ENCODE data around the gene IRAK1.
A peak's percentile ranks its signal among the peaks of the same experiment; 100 is the strongest.

The IRAK1 gene

GRCh38 chrX:154025230-154025629 lies 5.5 kb upstream of the IRAK1 start:
- DNase-seq (ENCODE audit: low read depth, low spot score): no peak
- TF ChIP-seq YY1 (IDR thresholded peaks at IDR 0.05; ENCODE audit: insufficient read depth, insufficient read length) (no peak), ZNF274 (IDR thresholded peaks at IDR 0.05; ENCODE audit: low read depth, low read length) (no peak), SUZ12 (IDR thresholded peaks at IDR 0.05; ENCODE audit: extremely low read depth, insufficient read depth, insufficient read length) (no peak)
- H3K4me3 ChIP-seq (ENCODE audit: insufficient read length, low read depth): no peak overlapping the region
- H3K27me3 ChIP-seq (ENCODE audit: insufficient read depth, insufficient read length): no peaks in the 10 kb centered on the region
- peaks cover 16% of the 10 kb centered on the region for H3K36me3 ChIP-seq (ENCODE audit: insufficient read depth, insufficient read length, low read length)
- peaks cover 5% of the 10 kb centered on the region for H3K4me1 ChIP-seq (ENCODE audit: insufficient read depth, insufficient read length)
- no peaks in the 10 kb centered on the region for H3K9me3 ChIP-seq (ENCODE audit: insufficient read depth, low read length)
- H3K9ac ChIP-seq (ENCODE audit: insufficient read length, low read depth): no peak overlapping the region

GRCh38 chrX:154024271-154024670 lies 4.6 kb upstream of the IRAK1 start:
- DNase-seq (ENCODE audit: low read depth, low spot score): no peak
- Histone ChIP-seq H3K9ac (ENCODE audit: insufficient read length, low read depth) (no peak overlapping the region), H3K4me3 (ENCODE audit: insufficient read length, low read depth) (no peak overlapping the region), H3K27me3 (ENCODE audit: insufficient read depth, insufficient read length) (no peaks in the 10 kb centered on the region), H3K9me3 (ENCODE audit: insufficient read depth, low read length) (no peaks in the 10 kb centered on the region), H3K36me3 (ENCODE audit: insufficient read depth, insufficient read length, low read length) (peaks cover 11% of the 10 kb centered on the region), H3K4me1 (ENCODE audit: insufficient read depth, insufficient read length) (peaks cover 5% of the 10 kb centered on the region)
- TF ChIP-seq SUZ12 (IDR thresholded peaks at IDR 0.05; ENCODE audit: extremely low read depth, insufficient read depth, insufficient read length) (no peak), YY1 (IDR thresholded peaks at IDR 0.05; ENCODE audit: insufficient read depth, insufficient read length) (no peak), ZNF274 (IDR thresholded peaks at IDR 0.05; ENCODE audit: low read depth, low read length) (no peak)

- Histone ChIP-seq H3K4me1 (ENCODE audit: insufficient read depth, insufficient read length) (peaks cover 5% of the 10 kb centered on the region), H3K27me3 (ENCODE audit: insufficient read depth, insufficient read length) (no peaks in the 10 kb centered on the region), H3K9me3 (ENCODE audit: insufficient read depth, low read length) (no peaks in the 10 kb centered on the region), H3K36me3 (ENCODE audit: insufficient read depth, insufficient read length, low read length) (peaks cover 9% of the 10 kb centered on the region), H3K9ac (ENCODE audit: insufficient read length, low read depth) (no peak overlapping the region), H3K4me3 (ENCODE audit: insufficient read length, low read depth) (no peak overlapping the region)
- no peak for DNase-seq (ENCODE audit: low read depth, low spot score)
- no peak for TF ChIP-seq ZNF274 (IDR thresholded peaks at IDR 0.05; ENCODE audit: low read depth, low read length)
- no peak for TF ChIP-seq SUZ12 (IDR thresholded peaks at IDR 0.05; ENCODE audit: extremely low read depth, insufficient read depth, insufficient read length)
- no peak for TF ChIP-seq YY1 (IDR thresholded peaks at IDR 0.05; ENCODE audit: insufficient read depth, insufficient read length)
Observed at GRCh38 chrX:154023276-154024000, 3.7 kb upstream of the IRAK1 start.

GRCh38 chrX:154022108-154022507 lies 2.4 kb upstream of the IRAK1 start:
- Histone ChIP-seq H3K4me3 (ENCODE audit: insufficient read length, low read depth) (no peak overlapping the region), H3K27me3 (ENCODE audit: insufficient read depth, insufficient read length) (no peaks in the 10 kb centered on the region), H3K36me3 (ENCODE audit: insufficient read depth, insufficient read length, low read length) (peaks cover 13% of the 10 kb centered on the region), H3K4me1 (ENCODE audit: insufficient read depth, insufficient read length) (peaks cover 5% of the 10 kb centered on the region), H3K9ac (ENCODE audit: insufficient read length, low read depth) (no peak overlapping the region), H3K9me3 (ENCODE audit: insufficient read depth, low read length) (no peaks in the 10 kb centered on the region)
- no peak for TF ChIP-seq SUZ12 (IDR thresholded peaks at IDR 0.05; ENCODE audit: extremely low read depth, insufficient read depth, insufficient read length)
- no peak for TF ChIP-seq YY1 (IDR thresholded peaks at IDR 0.05; ENCODE audit: insufficient read depth, insufficient read length)
- no peak for TF ChIP-seq ZNF274 (IDR thresholded peaks at IDR 0.05; ENCODE audit: low read depth, low read length)
- DNase-seq (ENCODE audit: low read depth, low spot score): no peak

- no peaks in the 10 kb centered on the region for H3K27me3 ChIP-seq (ENCODE audit: insufficient read depth, insufficient read length)
- no peak overlapping the region for H3K9ac ChIP-seq (ENCODE audit: insufficient read length, low read depth)
- H3K4me3 ChIP-seq (ENCODE audit: insufficient read length, low read depth): no peak overlapping the region
- H3K4me1 ChIP-seq (ENCODE audit: insufficient read depth, insufficient read length): peaks cover 5% of the 10 kb centered on the region
- DNase-seq (ENCODE audit: low read depth, low spot score): no peak
- peaks cover 20% of the 10 kb centered on the region for H3K36me3 ChIP-seq (ENCODE audit: insufficient read depth, insufficient read length, low read length)
- no peaks in the 10 kb centered on the region for H3K9me3 ChIP-seq (ENCODE audit: insufficient read depth, low read length)
- TF ChIP-seq SUZ12 (IDR thresholded peaks at IDR 0.05; ENCODE audit: extremely low read depth, insufficient read depth, insufficient read length) (no peak), YY1 (IDR thresholded peaks at IDR 0.05; ENCODE audit: insufficient read depth, insufficient read length) (no peak), ZNF274 (IDR thresholded peaks at IDR 0.05; ENCODE audit: low read depth, low read length) (no peak)
Observed at GRCh38 chrX:154021131-154021611, 1.5 kb upstream of the IRAK1 start.

- peak overlapping the region; percentile 77 for H3K9ac ChIP-seq (ENCODE audit: insufficient read length, low read depth)
- DNase-seq (ENCODE audit: low read depth, low spot score): no peak
- no peak for TF ChIP-seq SUZ12 (IDR thresholded peaks at IDR 0.05; ENCODE audit: extremely low read depth, insufficient read depth, insufficient read length)
- TF ChIP-seq ZNF274 (IDR thresholded peaks at IDR 0.05; ENCODE audit: low read depth, low read length): no peak
- no peak for TF ChIP-seq YY1 (IDR thresholded peaks at IDR 0.05; ENCODE audit: insufficient read depth, insufficient read length)
- H3K4me3 ChIP-seq (ENCODE audit: insufficient read length, low read depth): peak overlapping the region; percentile 40
- peaks cover 25% of the 10 kb centered on the region for H3K36me3 ChIP-seq (ENCODE audit: insufficient read depth, insufficient read length, low read length)
- no peaks in the 10 kb centered on the region for H3K27me3 ChIP-seq (ENCODE audit: insufficient read depth, insufficient read length)
- no peaks in the 10 kb centered on the region for H3K9me3 ChIP-seq (ENCODE audit: insufficient read depth, low read length)
- H3K4me1 ChIP-seq (ENCODE audit: insufficient read depth, insufficient read length): peaks cover 8% of the 10 kb centered on the region
Observed at GRCh38 chrX:154020536-154021115, 924 bp upstream of the IRAK1 start.

GRCh38 chrX:154019061-154019621 lies 561 bp downstream of the IRAK1 start:
- Histone ChIP-seq H3K27me3 (ENCODE audit: insufficient read depth, insufficient read length) (no peaks in the 10 kb centered on the region), H3K9ac (ENCODE audit: insufficient read length, low read depth) (peak overlapping the region; percentile 83), H3K9me3 (ENCODE audit: insufficient read depth, low read length) (no peaks in the 10 kb centered on the region), H3K4me3 (ENCODE audit: insufficient read length, low read depth) (peak overlapping the region; percentile 57), H3K4me1 (ENCODE audit: insufficient read depth, insufficient read length) (peaks cover 8% of the 10 kb centered on the region), H3K36me3 (ENCODE audit: insufficient read depth, insufficient read length, low read length) (peaks cover 26% of the 10 kb centered on the region)
- no peak for DNase-seq (ENCODE audit: low read depth, low spot score)
- TF ChIP-seq SUZ12 (IDR thresholded peaks at IDR 0.05; ENCODE audit: extremely low read depth, insufficient read depth, insufficient read length) (no peak), ZNF274 (IDR thresholded peaks at IDR 0.05; ENCODE audit: low read depth, low read length) (no peak), YY1 (IDR thresholded peaks at IDR 0.05; ENCODE audit: insufficient read depth, insufficient read length) (no peak)
